ENCODE measurements around the gene ARID4A.
"Not testable (repeated sequence)": the region's sequence is repeated elsewhere in the genome, so short reads cannot be mapped to it uniquely, and the experiment has no call there.

ARID4A gene

GRCh38 chr14:58353516-58354299 is 55.4 kb downstream of the ARID4A start:
- DNase-seq (ENCODE audit: low read depth in 3 of 3, low spot score in 1 of 3), result no peak

- no peak for DNase-seq (ENCODE audit: low read depth in 3 of 3, low spot score in 1 of 3)
These were observed 56.5 kb downstream of the ARID4A start for GRCh38 chr14:58354808-58355207.

GRCh38 chr14:58356268-58356667 is 57.9 kb downstream of the ARID4A start:
- DNase-seq (ENCODE audit: low read depth in 3 of 3, low spot score in 1 of 3), result no peak

- DNase-seq (ENCODE audit: low read depth in 3 of 3, low spot score in 1 of 3), result not testable (repeated sequence)
These were observed 63.9 kb downstream of the ARID4A start for GRCh38 chr14:58362272-58362671.

- DNase-seq (ENCODE audit: low read depth in 3 of 3, low spot score in 1 of 3), result no peak
These were observed 64.5 kb downstream of the ARID4A start for GRCh38 chr14:58362798-58363412.

GRCh38 chr14:58364316-58364715 is 66.0 kb downstream of the ARID4A start:
- no peak for DNase-seq (ENCODE audit: low read depth in 3 of 3, low spot score in 1 of 3)

- no peak for DNase-seq (ENCODE audit: low read depth in 3 of 3, low spot score in 1 of 3)
These were observed 68.9 kb downstream of the ARID4A start for GRCh38 chr14:58367296-58367695.

- DNase-seq (ENCODE audit: low read depth in 3 of 3, low spot score in 1 of 3), result no peak
These were observed 70.6 kb downstream of the ARID4A start for GRCh38 chr14:58368956-58369355.

GRCh38 chr14:58376791-58377190 is 78.4 kb downstream of the ARID4A start:
- no peak for DNase-seq (ENCODE audit: low read depth in 3 of 3, low spot score in 1 of 3)

- no peak for DNase-seq (ENCODE audit: low read depth in 3 of 3, low spot score in 1 of 3)
These were observed 92.5 kb downstream of the ARID4A start for GRCh38 chr14:58390830-58391229.

- no peak for DNase-seq (ENCODE audit: low read depth in 3 of 3, low spot score in 1 of 3)
These were observed 97.1 kb downstream of the ARID4A start for GRCh38 chr14:58395562-58395811.

- peak; percentile 24 to 63 (median 61) for DNase-seq (ENCODE audit: low read depth in 3 of 3, low spot score in 1 of 3)
These were observed 97.7 kb downstream of the ARID4A start, which contains the start of gene TOMM20L for GRCh38 chr14:58395812-58396788. TOMM20L (plus strand) TSS chr14:58395930; CDS start chr14:58395958, 28 bp downstream.

GRCh38 chr14:58397156-58397555 is 98.8 kb downstream of the ARID4A start:
- DNase-seq (ENCODE audit: low read depth in 3 of 3, low spot score in 1 of 3), result no peak

- DNase-seq (ENCODE audit: low read depth in 3 of 3, low spot score in 1 of 3), result no peak
These were observed 100.1 kb downstream of the ARID4A start for GRCh38 chr14:58398495-58398894.

GRCh38 chr14:58398895-58399294 is 100.5 kb downstream of the ARID4A start:
- DNase-seq (ENCODE audit: low read depth in 3 of 3, low spot score in 1 of 3), result no peak

- no peak for DNase-seq (ENCODE audit: low read depth in 3 of 3, low spot score in 1 of 3)
These were observed 103.2 kb downstream of the ARID4A start for GRCh38 chr14:58401587-58401986.

GRCh38 chr14:58408681-58409215 is 110.4 kb downstream of the ARID4A start:
- DNase-seq (ENCODE audit: low read depth in 3 of 3, low spot score in 1 of 3), result no peak

- no peak for DNase-seq (ENCODE audit: low read depth in 3 of 3, low spot score in 1 of 3)
These were observed 116.5 kb downstream of the ARID4A start for GRCh38 chr14:58414845-58415244.

- no peak for DNase-seq (ENCODE audit: low read depth in 3 of 3, low spot score in 1 of 3)
These were observed 117.5 kb downstream of the ARID4A start for GRCh38 chr14:58415636-58416547.

GRCh38 chr14:58416934-58417333 is 118.6 kb downstream of the ARID4A start:
- DNase-seq (ENCODE audit: low read depth in 3 of 3, low spot score in 1 of 3), result not testable (repeated sequence)
